Common myeloid progenitor, CD34-positive (primary cell): ENCODE data around the gene COL23A1.

ENCODE experiments used
- CTCF ChIA-PET: fragments of 350-600 bp; sonication (Branson Sonifier 250); formaldehyde crosslinking; loops from one replicate; lab custom pipeline; 2021; ENCODE audit warnings: antibody characterized with exemption; lab: Charles Lee
- POLR2A ChIA-PET: fragments of 350-600 bp; sonication (Branson Sonifier 250); formaldehyde crosslinking; loops from one replicate; lab custom pipeline; 2021; ENCODE audit warnings: antibody characterized with exemption; lab: Charles Lee
- DNase-seq, 3 donors: peaks; one replicate each; pipeline versions ENCODE4 v3.0.0 to v3.0.0-alpha.2; 2013
- H3K27ac ChIP-seq, 2 experiments: 1 replicate in 1 of 2; 2 replicates in 1 of 2; pipeline ENCODE4 v1.7.0; 2013; ENCODE audit warnings: inconsistent platforms in 2 of 2, low read length in 2 of 2, mild to moderate bottlenecking in 2 of 2, low read depth in 1 of 2, moderate library complexity in 1 of 2; ENCODE audit not compliant: severe bottlenecking in 2 of 2, insufficient read depth in 1 of 2, poor library complexity in 1 of 2
- H3K27me3 ChIP-seq, 5 experiments: replicated peaks in 2 of 5; 1 replicate in 3 of 5; 2 replicates in 2 of 5; pipeline versions ENCODE4 v1.6.1 to v1.7.0; 2013; ENCODE audit warnings: low read length in 4 of 5, mild to moderate bottlenecking in 2 of 5, moderate library complexity in 2 of 5, inconsistent platforms in 1 of 5; ENCODE audit not compliant: insufficient read depth in 5 of 5, control insufficient read depth in 4 of 5
- H3K36me3 ChIP-seq, 4 experiments: 1 replicate in 2 of 4; 2 replicates in 2 of 4; pipeline versions ENCODE4 v1.6.1 to v1.7.0; 2013; ENCODE audit warnings: low read length in 3 of 4, control low read depth in 1 of 4, mild to moderate bottlenecking in 1 of 4; ENCODE audit not compliant: control insufficient read depth in 4 of 4, insufficient read depth in 4 of 4
- H3K4me1 ChIP-seq, 4 experiments: 1 replicate in 3 of 4; 2 replicates in 1 of 4; pipeline versions ENCODE4 v1.6.1 to v1.7.1; 2013; ENCODE audit warnings: low read length in 3 of 4, mild to moderate bottlenecking in 3 of 4, control low read depth in 1 of 4, inconsistent platforms in 1 of 4, moderate library complexity in 1 of 4; ENCODE audit not compliant: control insufficient read depth in 4 of 4, insufficient read depth in 4 of 4; ENCODE audit errors: control extremely low read depth in 1 of 4
- H3K4me3 ChIP-seq, 7 experiments: 1 replicate in 4 of 7; 2 replicates in 3 of 7; pipeline versions ENCODE4 v1.5.1 to v1.7.0; 2013; ENCODE audit warnings: mild to moderate bottlenecking in 7 of 7, low read length in 6 of 7, moderate library complexity in 6 of 7, inconsistent platforms in 2 of 7, low read depth in 2 of 7, control low read depth in 1 of 7; ENCODE audit not compliant: insufficient read depth in 4 of 7, control insufficient read depth in 1 of 7; ENCODE audit errors: extremely low read depth in 1 of 7
- H3K9me3 ChIP-seq, 5 experiments: 1 replicate in 4 of 5; 2 replicates in 1 of 5; pipeline versions ENCODE4 v1.6.1 to v1.7.1; 2013; ENCODE audit warnings: low read length in 4 of 5, mild to moderate bottlenecking in 2 of 5, inconsistent platforms in 1 of 5, low read depth in 1 of 5, moderate library complexity in 1 of 5; ENCODE audit not compliant: control insufficient read depth in 4 of 5, insufficient read depth in 2 of 5; ENCODE audit errors: control extremely low read depth in 1 of 5
- WGBS: methylation state at CpG from one replicate; pipeline ENCODE4 v1.1.5; 2013; ENCODE audit not compliant: insufficient coverage; 5-methylcytosine and 5-hydroxymethylcytosine counted together

The COL23A1 gene

GRCh38 chr5:178194026-178194425 is 396.2 kb downstream of the COL23A1 start:
- peak overlapping the region in 5 of 7 experiments; percentile 5 to 50 (median 37) for H3K4me3 ChIP-seq
- CTCF ChIA-PET = interaction anchor here (1.0 to 2.2 kb wide), 2 partner anchors 10 to 12 kb away, joined by 3 to 9 read pairs; no protein-coding TSS in a partner anchor
- DNase-seq = peak in 2 of 3 donors; percentile 46 to 53
- WGBS = 11% methylated on average over 6 of the region's 7 CpGs
- POLR2A ChIA-PET = interaction anchor here (0.7 to 1.2 kb wide), 3 partner anchors 9 to 12 kb away, joined by 3 to 5 read pairs (median 5); partner anchors contain the start of gene HNRNPAB
- no peaks in the 10 kb centered on the region for H3K27me3 ChIP-seq
- H3K4me1 ChIP-seq = peaks cover 3 to 30% (median 29%) of the 10 kb centered on the region in 4 experiments
- H3K36me3 ChIP-seq = no peaks in the 10 kb centered on the region
- peaks cover 0 to 5% (median 0%) of the 10 kb centered on the region in 5 experiments for H3K9me3 ChIP-seq
- H3K27ac ChIP-seq = peak overlapping the region in 1 of 2 experiments; percentile 30

DNA sequence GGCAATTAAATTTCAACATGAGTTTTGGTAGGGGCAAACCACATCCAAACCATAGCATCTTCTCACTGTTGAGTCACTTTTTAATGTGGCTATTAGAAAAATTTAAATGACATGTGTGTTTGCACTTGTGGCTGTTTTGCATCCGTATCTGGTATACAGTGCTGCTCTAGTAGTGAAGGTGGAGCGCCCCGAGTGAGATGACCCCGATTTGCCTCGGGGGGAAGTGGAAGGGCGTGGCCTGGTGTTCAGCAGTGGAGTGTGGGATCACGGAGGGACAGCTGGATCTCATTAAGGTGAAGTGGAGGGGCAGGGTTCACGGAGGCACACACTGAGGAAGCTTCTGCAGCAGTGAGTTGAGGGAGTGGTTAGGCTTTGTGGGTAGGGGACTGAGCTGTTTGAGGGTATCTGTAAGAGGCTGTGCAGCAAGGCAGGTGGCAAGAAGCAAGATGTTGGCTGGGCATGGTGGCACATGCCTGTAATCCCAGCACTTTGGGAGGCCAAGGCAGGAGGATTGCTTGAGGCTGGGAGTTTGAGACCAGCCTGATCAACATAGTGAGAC is 396.9 kb downstream of the COL23A1 start:
- Histone ChIP-seq H3K27ac (peak overlapping the region in 1 of 2 experiments; percentile 30), H3K27me3 (no peaks in the 10 kb centered on the region), H3K36me3 (no peaks in the 10 kb centered on the region), H3K4me3 (peak overlapping the region in 1 of 7 experiments; percentile 1), H3K9me3 (peaks cover 0 to 5% (median 0%) of the 10 kb centered on the region in 5 experiments), H3K4me1 (peaks cover 3 to 24% (median 23%) of the 10 kb centered on the region in 4 experiments)
- DNase-seq = peak in 1 of 3 donors; percentile 36
- ChIA-PET POLR2A (interaction anchor here (0.7 to 0.8 kb wide), 2 partner anchors 8 to 11 kb away, joined by 3 to 5 read pairs; partner anchors contain the start of gene HNRNPAB), CTCF (interaction anchor here (1.0 to 2.2 kb wide), 2 partner anchors 9 to 11 kb away, joined by 3 to 9 read pairs; no protein-coding TSS in a partner anchor)
- WGBS = 66% methylated on average over 8 of the region's 8 CpGs

GRCh38 chr5:178192787-178193186 is 397.4 kb downstream of the COL23A1 start:
- Histone ChIP-seq H3K36me3 (no peaks in the 10 kb centered on the region), H3K27me3 (no peaks in the 10 kb centered on the region), H3K9me3 (peaks cover 0 to 5% (median 0%) of the 10 kb centered on the region in 5 experiments), H3K27ac (no peak overlapping the region), H3K4me1 (peaks cover 3 to 24% (median 21%) of the 10 kb centered on the region in 4 experiments), H3K4me3 (no peak overlapping the region)
- DNase-seq = no peak
- WGBS = 98% methylated on average over 6 of the region's 7 CpGs
- CTCF ChIA-PET = interaction anchor here (1.0 kb wide), 1 partner anchor 15 kb away, joined by 3 read pairs; no protein-coding TSS in a partner anchor
- POLR2A ChIA-PET = no interaction called here

GRCh38 chr5:178192244-178192643 is 397.9 kb downstream of the COL23A1 start:
- 100% methylated on average over 1 of the region's 2 CpGs for WGBS
- no peaks in the 10 kb centered on the region for H3K36me3 ChIP-seq
- peaks cover 0 to 5% (median 0%) of the 10 kb centered on the region in 5 experiments for H3K9me3 ChIP-seq
- no peaks in the 10 kb centered on the region for H3K27me3 ChIP-seq
- POLR2A ChIA-PET = no interaction called here
- no peak overlapping the region for H3K4me3 ChIP-seq
- no peak for DNase-seq
- peaks cover 3 to 24% (median 21%) of the 10 kb centered on the region in 4 experiments for H3K4me1 ChIP-seq
- CTCF ChIA-PET = interaction anchor here (1.0 kb wide), 1 partner anchor 15 kb away, joined by 3 read pairs; no protein-coding TSS in a partner anchor
- H3K27ac ChIP-seq = no peak overlapping the region

- Histone ChIP-seq H3K4me3 (no peak overlapping the region), H3K27ac (no peak overlapping the region), H3K36me3 (no peaks in the 10 kb centered on the region), H3K27me3 (no peaks in the 10 kb centered on the region), H3K4me1 (peaks cover 3 to 24% (median 22%) of the 10 kb centered on the region in 4 experiments), H3K9me3 (peaks cover 0 to 5% (median 0%) of the 10 kb centered on the region in 5 experiments)
- ChIA-PET POLR2A (no interaction called here), CTCF (no interaction called here)
- WGBS = no CpG with 5 or more reads among the region's 4 CpGs
- DNase-seq = no peak
These were observed 398.5 kb downstream of the COL23A1 start for GRCh38 chr5:178191661-178192060.

DNA sequence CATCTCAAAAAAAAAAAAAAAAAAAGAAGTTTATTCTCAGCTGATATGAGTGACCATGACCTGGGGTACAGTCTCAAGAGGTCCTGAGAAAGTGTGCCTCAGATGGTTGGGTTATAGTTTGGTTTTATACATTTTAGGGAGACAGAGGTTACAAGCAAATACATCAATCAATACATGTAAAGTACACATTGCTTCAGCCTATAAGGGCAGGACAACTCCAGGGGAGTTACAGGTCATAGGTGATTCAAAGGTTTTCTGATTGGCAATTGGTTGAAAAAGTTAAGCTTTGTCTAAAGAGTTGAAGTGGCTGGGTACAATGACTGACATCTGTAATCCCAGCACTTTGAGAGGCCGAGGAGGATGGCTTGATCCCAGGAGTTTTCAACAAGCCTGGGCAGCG is 400.8 kb downstream of the COL23A1 start:
- WGBS = 44% methylated on average over 2 of the region's 2 CpGs
- Histone ChIP-seq H3K36me3 (no peaks in the 10 kb centered on the region), H3K9me3 (peaks cover 0 to 5% (median 0%) of the 10 kb centered on the region in 5 experiments), H3K4me3 (no peak overlapping the region), H3K27me3 (no peaks in the 10 kb centered on the region), H3K4me1 (peaks cover 3 to 20% (median 16%) of the 10 kb centered on the region in 4 experiments), H3K27ac (no peak overlapping the region)
- DNase-seq = no peak
- POLR2A ChIA-PET = no interaction called here
- CTCF ChIA-PET = interaction anchor here (0.8 to 1.0 kb wide), 2 partner anchors 11 to 13 kb away, joined by 3 to 4 read pairs; no protein-coding TSS in a partner anchor
